H4 (cell line): ENCODE results near the gene CYS1. TPM values are rescaled to one million over a fixed set of nuclear protein-coding genes. Genes with fewer than 3 reads are reported as not detected.
"Not testable (repeated sequence)": the region's sequence is repeated elsewhere in the genome, so short reads cannot be mapped to it uniquely, and the experiment has no call there.

Source experiments
- DNase-seq: peaks from one replicate; pipeline ENCODE4 v3.0.0-alpha.2; 2015; ENCODE audit warnings: low spot score
- total RNA-seq: library from RNA; depleted of rRNA; stranded (reverse); fragments of >200 nt; shearing (Covaris generic); gene quantifications from 2 replicates; pipeline ENCODE4 v1.2.3, GENCODE V29; 2014

CYS1 gene
- total RNA-seq, 1 experiment from 2014 or later: 0.43 TPM

DNA sequence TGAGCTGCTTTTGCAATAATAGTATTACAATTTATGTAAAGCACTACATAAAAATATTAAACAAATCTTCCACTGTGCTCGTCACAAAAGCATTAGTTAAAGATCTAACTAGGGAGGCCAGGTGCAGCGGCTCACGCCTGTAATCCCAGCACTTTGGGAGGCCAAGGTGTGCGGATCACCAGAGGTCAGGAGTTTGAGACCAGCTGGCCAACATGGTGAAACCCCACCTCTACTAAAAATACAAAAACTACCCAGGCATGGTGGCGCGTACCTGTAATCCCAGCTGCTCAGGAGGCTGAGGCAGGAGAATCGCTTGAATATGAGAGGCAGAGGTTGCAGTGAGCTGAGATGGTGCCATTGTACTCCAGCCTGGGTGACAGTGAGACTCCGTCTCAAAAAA is 49.4 kb downstream of the CYS1 start:
- not testable (repeated sequence) for DNase-seq

DNA sequence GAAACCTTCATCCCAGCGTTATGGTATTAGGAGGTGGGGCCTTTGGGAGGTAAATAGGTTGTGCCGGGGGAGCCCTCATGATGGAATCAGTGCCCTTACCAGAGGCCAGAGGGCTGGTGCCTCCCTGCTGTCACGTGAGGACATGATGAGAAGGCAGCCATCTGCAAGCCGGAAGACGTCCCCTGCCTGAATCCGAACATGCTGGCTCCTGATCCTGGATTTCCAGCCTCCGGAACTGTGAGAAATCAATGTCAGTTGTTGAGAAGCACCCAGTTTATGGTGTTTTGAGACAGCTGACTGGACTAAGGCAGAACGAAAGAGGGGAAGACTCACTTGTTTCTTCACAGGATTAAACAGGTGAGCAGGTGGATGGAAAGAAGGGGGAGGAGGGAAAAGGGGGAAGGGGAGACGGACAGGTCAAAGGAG is 49.9 kb downstream of the CYS1 start:
- no peak for DNase-seq

- no peak for DNase-seq
These were observed 50.4 kb downstream of the CYS1 start for GRCh38 chr2:10029875-10030223.

DNA sequence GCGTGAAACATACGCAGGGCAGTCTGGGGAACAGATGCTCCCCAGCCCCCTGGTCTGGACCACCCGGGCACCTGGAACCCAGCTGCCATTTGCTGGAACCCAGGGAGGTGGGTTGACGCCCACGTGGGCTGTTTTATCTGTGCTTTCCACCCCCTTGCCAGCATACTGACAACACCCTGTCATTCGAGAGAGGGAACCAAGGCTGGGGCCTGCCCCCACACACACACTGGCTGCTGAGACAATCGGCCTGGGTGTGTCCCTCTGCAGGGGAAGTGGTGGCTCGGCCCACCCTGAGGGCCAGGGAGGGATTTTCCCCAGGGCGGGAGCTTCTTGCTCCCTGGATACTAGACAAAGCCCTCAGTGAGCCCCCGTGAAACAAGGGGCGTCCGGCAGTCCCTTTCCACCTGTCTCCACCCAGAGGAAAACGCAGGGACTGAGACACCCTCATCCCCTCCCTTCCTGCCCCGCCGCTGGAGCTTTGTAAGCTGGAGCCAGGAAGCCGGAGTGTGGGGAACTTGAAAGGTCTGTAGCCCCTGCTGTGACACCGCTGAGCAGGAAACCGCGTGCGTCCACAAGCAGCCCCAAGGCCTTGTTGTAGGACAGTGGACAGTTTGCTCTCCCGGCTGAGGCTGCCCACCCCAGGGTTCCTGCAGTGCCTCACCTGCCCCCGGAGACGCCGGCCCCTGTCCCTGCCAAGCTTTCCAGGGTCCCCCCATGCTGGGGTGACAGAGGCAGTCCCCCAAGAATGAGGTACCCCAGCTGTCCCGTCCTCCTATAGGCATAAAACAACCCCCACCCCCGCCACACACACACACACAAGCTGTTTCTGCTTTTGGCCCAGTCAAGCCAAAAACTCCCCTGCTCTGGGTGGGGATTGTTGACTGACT is 51.0 kb downstream of the CYS1 start:
- DNase-seq: no peak

DNA sequence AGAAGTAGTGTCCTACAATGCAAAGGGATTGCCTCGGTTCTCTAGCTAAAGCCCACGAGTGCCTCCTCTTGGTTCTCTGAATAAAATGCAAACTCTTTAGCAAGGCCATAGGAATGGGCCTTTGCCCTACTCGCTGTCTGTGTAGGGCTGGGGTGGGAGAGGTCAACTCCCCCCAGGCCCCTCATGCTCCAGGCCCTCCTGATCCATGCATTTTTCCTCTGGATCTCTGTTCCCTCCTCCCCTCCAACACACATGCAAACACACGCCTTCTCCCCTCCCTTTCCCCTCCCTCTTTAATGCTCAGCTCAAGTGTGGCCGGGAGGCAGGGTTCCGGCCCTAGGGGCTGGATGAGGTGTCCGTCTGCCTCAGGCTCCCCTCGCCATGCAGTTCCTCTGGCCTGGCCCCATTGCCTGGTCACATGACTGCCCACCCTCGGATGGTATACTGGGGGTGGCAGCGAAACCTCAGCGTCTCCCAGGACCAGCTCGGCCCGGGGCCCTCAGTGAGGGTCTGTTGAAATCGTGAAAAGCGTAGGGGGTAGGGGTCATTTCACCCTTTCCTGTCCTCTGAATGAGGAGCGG is 51.7 kb downstream of the CYS1 start:
- DNase-seq: no peak

DNA sequence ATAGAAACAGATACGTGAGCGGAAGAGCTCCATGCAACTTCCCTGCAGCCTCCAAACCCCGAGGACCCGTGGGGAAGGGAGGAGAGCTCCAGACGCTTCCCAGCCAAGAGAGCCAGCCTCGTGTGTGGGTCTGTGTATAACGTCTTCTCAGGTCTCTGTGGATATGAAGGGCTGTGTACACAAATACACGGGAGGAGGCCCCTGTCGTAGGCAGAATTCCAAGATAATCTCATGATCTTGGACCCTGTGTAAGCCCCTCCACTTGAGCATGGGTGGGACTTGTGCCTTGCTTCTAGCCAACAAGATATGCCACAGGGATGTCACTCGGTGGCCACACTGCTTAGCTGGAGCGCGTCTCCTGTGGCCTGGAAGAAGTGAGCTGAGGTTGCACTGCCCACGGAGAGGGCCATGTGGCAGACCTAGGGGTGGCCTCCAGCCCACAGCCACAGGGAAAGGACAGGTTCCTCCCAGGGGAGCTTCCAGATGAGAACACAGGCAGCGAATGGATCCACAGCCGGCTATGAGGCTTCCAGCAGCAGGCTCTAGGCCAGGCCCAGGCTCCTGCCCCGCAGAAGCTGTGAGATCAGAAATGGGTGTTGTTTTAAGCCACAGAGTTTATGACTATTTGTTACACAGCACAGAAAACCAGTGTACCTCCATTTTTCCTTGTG is 52.4 kb downstream of the CYS1 start:
- no peak for DNase-seq

- DNase-seq: no peak
These were observed 53.2 kb downstream of the CYS1 start for GRCh38 chr2:10026940-10027569.

- DNase-seq: no peak
These were observed 57.1 kb downstream of the CYS1 start for GRCh38 chr2:10022966-10023662.

GRCh38 chr2:10022445-10022844 is 57.8 kb downstream of the CYS1 start:
- no peak for DNase-seq

DNA sequence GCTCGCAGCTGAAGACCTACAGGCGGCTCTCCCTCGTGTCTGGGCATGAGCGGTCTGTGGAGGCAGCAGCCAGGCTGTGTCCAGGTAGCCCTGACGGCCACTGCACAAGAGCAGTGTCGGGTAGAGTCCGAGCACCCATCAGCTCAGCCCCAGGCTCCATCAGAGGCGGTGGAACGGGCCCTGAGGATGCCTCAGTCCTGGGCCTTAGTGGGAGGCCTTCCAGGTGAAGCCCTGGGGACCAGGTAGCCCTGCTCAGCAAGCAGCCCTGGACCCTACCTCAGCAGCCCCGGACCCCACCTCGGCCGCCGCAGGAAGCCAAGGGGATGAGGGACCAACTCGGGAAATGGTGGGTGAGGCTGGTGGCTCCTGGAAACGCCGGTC is 58.2 kb downstream of the CYS1 start:
- no peak for DNase-seq

GRCh38 chr2:10019602-10020400 is 60.4 kb downstream of the CYS1 start:
- no peak for DNase-seq

DNA sequence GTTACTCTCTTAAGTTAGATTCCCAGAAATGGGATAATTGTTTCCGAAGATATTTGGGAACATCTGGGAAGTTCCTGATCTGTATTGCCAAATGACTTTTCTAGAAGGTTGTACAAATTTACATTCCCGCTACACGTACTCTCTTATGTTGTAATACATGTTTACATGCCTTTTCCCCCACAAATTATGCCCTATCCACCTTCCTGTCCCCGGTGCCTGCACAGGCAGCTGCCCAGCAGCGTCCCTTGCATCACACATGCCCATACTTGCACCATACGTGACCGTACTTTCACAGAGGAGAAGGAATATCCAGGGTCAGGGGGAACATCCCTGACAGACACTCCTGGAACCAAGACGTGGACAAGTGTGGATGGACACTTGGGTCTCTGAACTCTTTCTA is 61.0 kb downstream of the CYS1 start:
- no peak for DNase-seq

GRCh38 chr2:10017313-10017941 is 62.8 kb downstream of the CYS1 start:
- no peak for DNase-seq

- DNase-seq: no peak
These were observed 63.4 kb downstream of the CYS1 start for GRCh38 chr2:10016802-10017258.

- no peak for DNase-seq
These were observed 64.0 kb downstream of the CYS1 start for GRCh38 chr2:10016001-10016801.

GRCh38 chr2:10015376-10015989 is 64.7 kb downstream of the CYS1 start:
- not testable (repeated sequence) for DNase-seq

DNA sequence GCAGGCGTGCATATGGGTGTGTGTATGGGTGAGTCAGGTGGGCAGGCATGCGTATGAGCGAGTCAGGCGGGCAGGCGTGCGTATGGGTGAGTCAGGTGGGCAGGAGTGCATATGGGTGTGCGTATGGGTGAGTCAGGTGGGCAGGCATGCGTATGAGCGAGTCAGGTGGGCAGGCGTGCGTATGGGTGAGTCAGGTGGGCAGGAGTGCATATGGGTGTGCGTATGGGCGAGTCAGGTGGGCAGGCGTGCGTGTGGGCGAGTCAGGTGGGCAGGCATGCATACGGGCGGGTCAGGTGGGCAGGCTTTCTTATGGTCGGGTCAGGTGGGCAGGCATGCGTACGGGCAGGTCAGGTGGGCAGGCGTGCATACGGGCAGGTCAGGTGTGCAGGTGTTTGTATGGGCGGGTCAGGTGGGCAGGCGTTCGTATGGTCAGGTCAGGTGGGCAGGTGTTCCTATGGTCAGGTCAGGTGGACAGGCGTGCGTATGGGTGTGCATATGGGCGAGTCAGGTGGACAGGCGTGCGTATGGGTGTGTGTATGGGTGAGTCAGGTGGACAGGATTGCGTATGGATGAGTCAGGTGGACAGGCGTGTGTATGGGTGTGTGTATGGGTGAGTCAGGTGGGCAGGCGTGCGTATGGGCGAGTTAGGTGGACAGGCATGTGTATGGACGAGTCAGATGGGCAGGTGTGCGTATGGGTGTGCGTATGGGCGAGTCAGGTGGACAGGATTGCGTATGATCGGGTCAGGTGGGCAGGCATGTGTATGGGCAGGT is 65.6 kb downstream of the CYS1 start:
- DNase-seq: no peak
